Esophagus muscularis mucosa (tissue), 4 donors: ENCODE results near the gene NDUFV3.

Source experiments
- CTCF ChIP-seq, 3 experiments: fragments of 200-600 bp in 2 of 3; fragments of 450-650 bp in 1 of 3; sonication (generic) in 2 of 3; IDR thresholded peaks; one replicate each; pipeline ENCODE4 v1.5.1; 2017 to 2019; ENCODE audit warnings: antibody characterized with exemption in 3 of 3, mild to moderate bottlenecking in 2 of 3, moderate library complexity in 1 of 3
- EP300 ChIP-seq: sonication (generic); formaldehyde crosslinking; IDR thresholded peaks from one replicate; pipeline ENCODE4 v1.6.1; 2017; ENCODE audit warnings: antibody characterized with exemption
- POLR2AphosphoS5 ChIP-seq, 2 donors: sonication (generic); formaldehyde crosslinking; IDR thresholded peaks; one replicate each; pipeline ENCODE4 v1.6.1; 2017; ENCODE audit warnings: antibody characterized with exemption in 2 of 2

GRCh38 chr21:42847051-42847707 lies 45.9 kb upstream of the NDUFV3 start:
- TF ChIP-seq POLR2AphosphoS5 (IDR thresholded peaks at IDR 0.05): no peak
- no peak for TF ChIP-seq CTCF (IDR thresholded peaks at IDR 0.05)
- TF ChIP-seq EP300: no peak
